Neutrophil (primary cell): ENCODE measurements around the gene KHNYN.

Experiments used
- H3K27ac ChIP-seq: fragments of 200-600 bp; sonication (generic); 2 replicates; pipeline ENCODE4 v1.5.1; 2016; ENCODE audit warnings: mild to moderate bottlenecking, moderate library complexity
- H3K27me3 ChIP-seq: fragments of 200-600 bp; sonication (generic); 2 replicates; pipeline ENCODE4 v1.6.0; 2016; ENCODE audit warnings: mild to moderate bottlenecking
- H3K36me3 ChIP-seq: fragments of 200-600 bp; sonication (generic); 2 replicates; pipeline ENCODE4 v1.5.1; 2017
- H3K4me1 ChIP-seq, 2 experiments: fragments of 200-600 bp in 1 of 2; sonication (generic) in 1 of 2; 1 replicate in 1 of 2; 2 replicates in 1 of 2; pipeline versions ENCODE4 v1.5.1 to v1.6.1; 2013 to 2016; ENCODE audit warnings: low read depth in 1 of 2, low read length in 1 of 2, mild to moderate bottlenecking in 1 of 2, moderate library complexity in 1 of 2; ENCODE audit not compliant: control insufficient read depth in 1 of 2, insufficient read depth in 1 of 2
- H3K4me3 ChIP-seq, 2 experiments: fragments of 200-600 bp in 1 of 2; sonication (generic) in 1 of 2; 1 replicate in 1 of 2; 2 replicates in 1 of 2; pipeline ENCODE4 v1.5.1; 2013 to 2016; ENCODE audit warnings: low read depth in 1 of 2, low read length in 1 of 2, mild to moderate bottlenecking in 1 of 2, moderate library complexity in 1 of 2
- H3K9me3 ChIP-seq: fragments of 200-600 bp; sonication (generic); 2 replicates; pipeline ENCODE4 v1.5.1; 2016
- TF ChIP-seq, protein P1 (sequence below): fragments of 200-600 bp; sonication (generic); IDR thresholded peaks from 2 replicates; pipeline ENCODE4 v1.5.1; 2016; ENCODE audit warnings: antibody characterized with exemption

The KHNYN gene

GRCh38 chr14:24422694-24423601 lies 6.8 kb upstream of the KHNYN start:
- H3K4me3 ChIP-seq, result no peak overlapping the region
- H3K9me3 ChIP-seq, result no peaks in the 10 kb centered on the region
- H3K4me1 ChIP-seq, result peaks cover 15 to 18% of the 10 kb centered on the region in 2 experiments
- TF ChIP-seq, protein P1, sequence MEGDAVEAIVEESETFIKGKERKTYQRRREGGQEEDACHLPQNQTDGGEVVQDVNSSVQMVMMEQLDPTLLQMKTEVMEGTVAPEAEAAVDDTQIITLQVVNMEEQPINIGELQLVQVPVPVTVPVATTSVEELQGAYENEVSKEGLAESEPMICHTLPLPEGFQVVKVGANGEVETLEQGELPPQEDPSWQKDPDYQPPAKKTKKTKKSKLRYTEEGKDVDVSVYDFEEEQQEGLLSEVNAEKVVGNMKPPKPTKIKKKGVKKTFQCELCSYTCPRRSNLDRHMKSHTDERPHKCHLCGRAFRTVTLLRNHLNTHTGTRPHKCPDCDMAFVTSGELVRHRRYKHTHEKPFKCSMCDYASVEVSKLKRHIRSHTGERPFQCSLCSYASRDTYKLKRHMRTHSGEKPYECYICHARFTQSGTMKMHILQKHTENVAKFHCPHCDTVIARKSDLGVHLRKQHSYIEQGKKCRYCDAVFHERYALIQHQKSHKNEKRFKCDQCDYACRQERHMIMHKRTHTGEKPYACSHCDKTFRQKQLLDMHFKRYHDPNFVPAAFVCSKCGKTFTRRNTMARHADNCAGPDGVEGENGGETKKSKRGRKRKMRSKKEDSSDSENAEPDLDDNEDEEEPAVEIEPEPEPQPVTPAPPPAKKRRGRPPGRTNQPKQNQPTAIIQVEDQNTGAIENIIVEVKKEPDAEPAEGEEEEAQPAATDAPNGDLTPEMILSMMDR, result no peak
- H3K27ac ChIP-seq, result no peak overlapping the region
- H3K36me3 ChIP-seq, result no peaks in the 10 kb centered on the region
- H3K27me3 ChIP-seq, result peaks cover 15% of the 10 kb centered on the region

- Histone ChIP-seq H3K36me3 (no peaks in the 10 kb centered on the region), H3K27me3 (no peaks in the 10 kb centered on the region), H3K4me1 (peaks cover 34 to 35% of the 10 kb centered on the region in 2 experiments), H3K9me3 (no peaks in the 10 kb centered on the region), H3K27ac (no peak overlapping the region), H3K4me3 (no peak overlapping the region)
- TF ChIP-seq, protein P1, result no peak
These were observed 4.0 kb upstream of the KHNYN start for GRCh38 chr14:24425704-24426103.

- TF ChIP-seq, protein P1, result no peak
- no peaks in the 10 kb centered on the region for H3K27me3 ChIP-seq
- peaks cover 41% of the 10 kb centered on the region in 2 experiments for H3K4me1 ChIP-seq
- H3K4me3 ChIP-seq, result no peak overlapping the region
- H3K27ac ChIP-seq, result no peak overlapping the region
- no peaks in the 10 kb centered on the region for H3K9me3 ChIP-seq
- H3K36me3 ChIP-seq, result peaks cover 2% of the 10 kb centered on the region
These were observed 3.4 kb upstream of the KHNYN start for GRCh38 chr14:24426150-24426911.

- Histone ChIP-seq H3K27me3 (no peaks in the 10 kb centered on the region), H3K36me3 (peaks cover 7% of the 10 kb centered on the region), H3K4me3 (no peak overlapping the region), H3K9me3 (no peaks in the 10 kb centered on the region), H3K4me1 (peaks cover 48% of the 10 kb centered on the region in 2 experiments), H3K27ac (no peak overlapping the region)
- TF ChIP-seq, protein P1, result no peak
These were observed 2.7 kb upstream of the KHNYN start for GRCh38 chr14:24426912-24427536.
